ENCODE measurements around the gene TMEM270.
"Not testable (repeated sequence)": the region's sequence is repeated elsewhere in the genome, so short reads cannot be mapped to it uniquely, and the experiment has no call there.

Gene TMEM270

GRCh38 chr7:73876361-73876760 is 15.4 kb downstream of the TMEM270 start:
- TF ChIP-seq CTCF (IDR thresholded peaks at IDR 0.05; ENCODE audit: low read depth, low read length), result no peak

GRCh38 chr7:73876973-73877372 is 16.0 kb downstream of the TMEM270 start:
- no peak for TF ChIP-seq CTCF (IDR thresholded peaks at IDR 0.05; ENCODE audit: low read depth, low read length)
- H3K4me3 ChIP-seq (ENCODE audit: low read depth, low read length), result no peak overlapping the region

More at GRCh38 chr7:73876361-73876760, 15.4 kb downstream of the TMEM270 start:
- H3K4me3 ChIP-seq (ENCODE audit: low read depth, low read length), result no peak overlapping the region

DNA sequence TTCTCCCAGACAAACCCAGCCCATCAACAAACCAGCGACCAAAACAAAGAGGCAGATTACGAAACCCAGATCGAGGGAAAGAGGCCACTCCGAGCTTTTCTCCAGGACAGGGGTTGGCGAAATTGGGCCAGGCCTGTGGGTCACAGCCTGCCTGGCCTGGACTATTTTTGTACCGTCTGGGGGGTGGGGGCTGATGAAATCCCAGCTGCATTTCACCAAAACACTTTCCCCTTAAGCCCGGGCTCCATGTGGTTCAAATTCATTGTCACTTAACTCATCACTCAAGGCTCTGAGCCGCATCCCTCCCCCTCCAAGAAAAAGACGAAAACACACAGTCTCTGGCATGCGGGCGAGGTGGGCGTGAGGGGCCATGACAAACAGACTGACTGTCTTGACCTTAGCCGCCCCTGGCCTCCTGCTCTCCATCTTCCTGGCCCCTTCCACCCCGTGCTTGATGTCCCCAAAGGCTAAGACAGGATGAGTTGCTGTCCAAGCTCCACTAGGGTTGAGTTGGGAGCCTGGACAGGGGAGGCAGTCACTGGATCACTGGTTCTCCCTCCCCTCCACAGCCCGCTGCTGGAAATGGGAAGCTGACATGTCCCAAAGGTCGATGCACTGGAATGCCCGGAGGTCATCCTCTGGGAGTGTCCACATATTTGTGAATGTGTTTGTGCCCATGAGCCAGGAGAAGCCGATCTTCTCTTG is 19.2 kb downstream of the TMEM270 start:
- no peak for TF ChIP-seq CTCF (IDR thresholded peaks at IDR 0.05; ENCODE audit: low read depth, low read length)
- no peak overlapping the region for H3K4me3 ChIP-seq (ENCODE audit: low read depth, low read length)

- H3K4me3 ChIP-seq (ENCODE audit: low read depth, low read length), result no peak overlapping the region
- no peak for TF ChIP-seq CTCF (IDR thresholded peaks at IDR 0.05; ENCODE audit: low read depth, low read length)
Measured at GRCh38 chr7:73880755-73881328, 19.9 kb downstream of the TMEM270 start.

- no peak overlapping the region for H3K4me3 ChIP-seq (ENCODE audit: low read depth, low read length)
- TF ChIP-seq CTCF (IDR thresholded peaks at IDR 0.05; ENCODE audit: low read depth, low read length), result no peak
Measured at GRCh38 chr7:73881352-73882046, 20.5 kb downstream of the TMEM270 start.

GRCh38 chr7:73882047-73882402 is 21.1 kb downstream of the TMEM270 start:
- no peak overlapping the region for H3K4me3 ChIP-seq (ENCODE audit: low read depth, low read length)
- TF ChIP-seq CTCF (IDR thresholded peaks at IDR 0.05; ENCODE audit: low read depth, low read length), result no peak

GRCh38 chr7:73884867-73885422 is 24.0 kb downstream of the TMEM270 start:
- not testable (repeated sequence) for H3K4me3 ChIP-seq (ENCODE audit: low read depth, low read length)

All from WI38 (cell line).